HL-60 (cell line): ENCODE results near the gene ADCY1.

Experiments used
- GABPA ChIP-seq: IDR thresholded peaks from 2 replicates; pipeline ENCODE4 v1.6.1; 2012; ENCODE audit warnings: low read depth
- POLR2AphosphoS5 ChIP-seq: IDR thresholded peaks from 2 replicates; pipeline ENCODE4 v1.6.1; 2012; ENCODE audit warnings: low read depth
- TF ChIP-seq, protein P1 (sequence below): IDR thresholded peaks from one replicate; pipeline ENCODE4 v1.5.1; 2011; ENCODE audit warnings: low read length, control low read depth, inconsistent platforms; ENCODE audit not compliant: insufficient read depth

- TF ChIP-seq, protein P1, sequence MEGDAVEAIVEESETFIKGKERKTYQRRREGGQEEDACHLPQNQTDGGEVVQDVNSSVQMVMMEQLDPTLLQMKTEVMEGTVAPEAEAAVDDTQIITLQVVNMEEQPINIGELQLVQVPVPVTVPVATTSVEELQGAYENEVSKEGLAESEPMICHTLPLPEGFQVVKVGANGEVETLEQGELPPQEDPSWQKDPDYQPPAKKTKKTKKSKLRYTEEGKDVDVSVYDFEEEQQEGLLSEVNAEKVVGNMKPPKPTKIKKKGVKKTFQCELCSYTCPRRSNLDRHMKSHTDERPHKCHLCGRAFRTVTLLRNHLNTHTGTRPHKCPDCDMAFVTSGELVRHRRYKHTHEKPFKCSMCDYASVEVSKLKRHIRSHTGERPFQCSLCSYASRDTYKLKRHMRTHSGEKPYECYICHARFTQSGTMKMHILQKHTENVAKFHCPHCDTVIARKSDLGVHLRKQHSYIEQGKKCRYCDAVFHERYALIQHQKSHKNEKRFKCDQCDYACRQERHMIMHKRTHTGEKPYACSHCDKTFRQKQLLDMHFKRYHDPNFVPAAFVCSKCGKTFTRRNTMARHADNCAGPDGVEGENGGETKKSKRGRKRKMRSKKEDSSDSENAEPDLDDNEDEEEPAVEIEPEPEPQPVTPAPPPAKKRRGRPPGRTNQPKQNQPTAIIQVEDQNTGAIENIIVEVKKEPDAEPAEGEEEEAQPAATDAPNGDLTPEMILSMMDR, result no peak
- no peak for TF ChIP-seq POLR2AphosphoS5
- no peak for TF ChIP-seq GABPA
These were observed 110.9 kb downstream of the ADCY1 start for GRCh38 chr7:45684910-45685618.
